HL-60/S4 treated with retinoic acid at 250 ng/mL for 4 days and 3 days (cell line): Measurements from ENCODE around the gene DUSP22.

ENCODE experiments used
- in situ Hi-C: fragments of 300-500 bp; cut with MboI; formaldehyde crosslinking; loops from 2 replicates; pipeline ENCODE4 v1.7.0; 2022; ENCODE audit warnings: low sequenced_read_pairs

DUSP22 gene

GRCh38 chr6:391559-392440, 99.5 kb downstream of the DUSP22 start, which contains the start of gene IRF4:
IRF4 (plus strand) TSS chr6:391752; CDS start chr6:393153, 1,401 bp downstream.
- in situ Hi-C loops, result no loop called here

- in situ Hi-C loops, result no loop called here
These were observed 100.4 kb downstream of the DUSP22 start for GRCh38 chr6:392441-393390.

- in situ Hi-C loops, result no loop called here
These were observed 101.3 kb downstream of the DUSP22 start for GRCh38 chr6:393391-394221.

- in situ Hi-C loops, result no loop called here
These were observed 102.5 kb downstream of the DUSP22 start for GRCh38 chr6:394641-395289.

- in situ Hi-C loops, result no loop called here
These were observed 103.3 kb downstream of the DUSP22 start for GRCh38 chr6:395432-396125.

GRCh38 chr6:396126-396520, 103.8 kb downstream of the DUSP22 start:
- in situ Hi-C loops, result no loop called here

- in situ Hi-C loops, result no loop called here
These were observed 104.8 kb downstream of the DUSP22 start for GRCh38 chr6:397056-397455.

- in situ Hi-C loops, result no loop called here
These were observed 105.3 kb downstream of the DUSP22 start for GRCh38 chr6:397604-398003.

- in situ Hi-C loops, result no loop called here
These were observed 105.8 kb downstream of the DUSP22 start for GRCh38 chr6:398065-398464.

- in situ Hi-C loops, result no loop called here
These were observed 106.3 kb downstream of the DUSP22 start for GRCh38 chr6:398558-399078.

- in situ Hi-C loops, result no loop called here
These were observed 107.7 kb downstream of the DUSP22 start for GRCh38 chr6:399785-400534.

GRCh38 chr6:400815-401214, 108.5 kb downstream of the DUSP22 start:
- in situ Hi-C loops, result no loop called here
